H1 (cell line): ENCODE measurements around the gene SLC8A1. TPM values are rescaled to one million over a fixed set of nuclear protein-coding genes. Genes with fewer than 3 reads are reported as not detected.

Experiments used
- CTCF ChIA-PET: fragments of 300-600 bp; sonication (Branson Sonifier 250); formaldehyde crosslinking; loops from one replicate; lab custom pipeline; 2021; ENCODE audit not compliant: partially characterized antibody; lab: Charles Lee
- POLR2A ChIA-PET: fragments of 300-600 bp; sonication (Branson Sonifier 250); formaldehyde crosslinking; loops from one replicate; lab custom pipeline; 2021; ENCODE audit warnings: inconsistent platforms; ENCODE audit not compliant: partially characterized antibody; lab: Charles Lee
- DNase-seq, 2 experiments: peaks; one replicate each; pipeline versions ENCODE4 v3.0.0 to v3.0.0-alpha.2; 2010 to 2022; ENCODE audit warnings: low spot score in 2 of 2, low read depth in 1 of 2, mixed read lengths in 1 of 2
- FAIRE-seq: peaks from 2 replicates; lab custom pipeline; 2011; peaks lifted over from hg19 to GRCh38; lab: Jason Lieb, UNC
- H2AFZ ChIP-seq: 2 replicates; pipeline ENCODE4 v1.8.1; 2012; ENCODE audit warnings: low read length, inconsistent platforms
- H2AK5ac ChIP-seq: 2 replicates; pipeline ENCODE4 v1.6.1; 2013; ENCODE audit warnings: low read depth, low read length
- H2BK120ac ChIP-seq: replicated peaks from 2 replicates; pipeline ENCODE3; 2013; ENCODE audit warnings: low read depth, low read length, inconsistent platforms
- H2BK12ac ChIP-seq: 2 replicates; pipeline ENCODE4 v1.6.1; 2013; ENCODE audit warnings: low read depth, low read length
- H2BK15ac ChIP-seq: 2 replicates; pipeline ENCODE4 v1.6.1; 2013; ENCODE audit warnings: low read length
- H2BK20ac ChIP-seq: 2 replicates; pipeline ENCODE4 v1.6.1; 2013; ENCODE audit warnings: low read length
- H2BK5ac ChIP-seq: 2 replicates; pipeline ENCODE4 v1.6.1; 2013; ENCODE audit warnings: low read depth, low read length
- H3K14ac ChIP-seq: 2 replicates; pipeline ENCODE4 v1.6.1; 2013; ENCODE audit warnings: inconsistent platforms; ENCODE audit not compliant: insufficient read length
- H3K18ac ChIP-seq: 2 replicates; pipeline ENCODE4 v1.6.1; 2013; ENCODE audit warnings: low read length; ENCODE audit errors: extremely low read depth
- H3K23ac ChIP-seq: 2 replicates; pipeline ENCODE4 v1.6.1; 2013; ENCODE audit warnings: inconsistent platforms; ENCODE audit not compliant: insufficient read length
- H3K23me2 ChIP-seq: 2 replicates; pipeline ENCODE4 v1.6.1; 2013; ENCODE audit warnings: low read depth, low read length
- H3K27ac ChIP-seq: 2 replicates; pipeline ENCODE4 v1.6.1; 2011; ENCODE audit warnings: low read depth, low read length, inconsistent platforms
- H3K27me3 ChIP-seq, 4 experiments: replicated peaks in 1 of 4; 1 replicate in 1 of 4; 2 replicates in 3 of 4; pipeline versions ENCODE4 v1.6.1 to v1.8.1; 2011 to 2013; ENCODE audit warnings: low read length in 3 of 4, mild to moderate bottlenecking in 3 of 4, inconsistent platforms in 2 of 4, mixed read lengths in 2 of 4, moderate library complexity in 1 of 4; ENCODE audit not compliant: control insufficient read depth in 3 of 4, insufficient read depth in 3 of 4; ENCODE audit errors: extremely low read depth in 1 of 4
- H3K36me3 ChIP-seq, 4 experiments: 2 replicates each; pipeline versions ENCODE4 v1.6.1 to v1.8.1; 2011 to 2013; ENCODE audit warnings: mild to moderate bottlenecking in 4 of 4, low read length in 3 of 4, moderate library complexity in 2 of 4, control low read depth in 1 of 4, inconsistent platforms in 1 of 4; ENCODE audit not compliant: insufficient read depth in 4 of 4, control insufficient read depth in 2 of 4
- H3K4ac ChIP-seq: replicated peaks from 2 replicates; pipeline ENCODE3; 2013; ENCODE audit warnings: low read length, low read depth, mixed read lengths, inconsistent platforms; ENCODE audit not compliant: insufficient read length
- H3K4me1 ChIP-seq, 4 experiments: replicated peaks in 1 of 4; 1 replicate in 1 of 4; 2 replicates in 3 of 4; pipeline versions ENCODE4 v1.6.1 to v1.8.1; 2011 to 2013; ENCODE audit warnings: low read length in 3 of 4, inconsistent platforms in 2 of 4, mixed read lengths in 1 of 4; ENCODE audit not compliant: insufficient read depth in 4 of 4, control insufficient read depth in 3 of 4
- H3K4me2 ChIP-seq, 2 experiments: 2 replicates each; pipeline versions ENCODE4 v1.6.1 to v1.8.1; 2011 to 2013; ENCODE audit warnings: low read depth in 2 of 2, low read length in 2 of 2, control low read depth in 1 of 2, inconsistent platforms in 1 of 2, mild to moderate bottlenecking in 1 of 2; ENCODE audit not compliant: insufficient read depth in 1 of 2
- H3K4me3 ChIP-seq, 4 experiments: fragments of 200-600, 300-600 bp in 1 of 4; sonication (generic), shearing (Covaris generic), sonication (Bioruptor Twin) in 1 of 4; 2 replicates each; pipeline versions ENCODE4 v1.5.1 to v1.8.1; 2011 to 2016; ENCODE audit warnings: low read length in 4 of 4, low read depth in 3 of 4, control low read depth in 2 of 4, inconsistent platforms in 2 of 4, mild to moderate bottlenecking in 2 of 4, mixed read lengths in 1 of 4, moderate library complexity in 1 of 4; ENCODE audit not compliant: insufficient read depth in 2 of 4; ENCODE audit errors: extremely low read depth in 1 of 4
- H3K56ac ChIP-seq: replicated peaks from 2 replicates; pipeline ENCODE3; 2013; ENCODE audit warnings: low read depth, mild to moderate bottlenecking, mixed read lengths, low read length, inconsistent platforms; ENCODE audit not compliant: insufficient read length
- H3K79me1 ChIP-seq: 2 replicates; pipeline ENCODE4 v1.6.1; 2013; ENCODE audit warnings: low read depth, low read length, control low read depth
- H3K79me2 ChIP-seq, 2 experiments: 2 replicates each; pipeline versions ENCODE4 v1.6.1 to v1.8.1; 2012 to 2013; ENCODE audit warnings: low read length in 2 of 2, mild to moderate bottlenecking in 2 of 2, inconsistent platforms in 1 of 2; ENCODE audit not compliant: insufficient read depth in 2 of 2, control insufficient read depth in 1 of 2
- H3K9ac ChIP-seq, 4 experiments: replicated peaks in 1 of 4; 1 replicate in 1 of 4; 2 replicates in 3 of 4; pipeline versions ENCODE4 v1.6.1 to v1.8.1; 2011 to 2013; ENCODE audit warnings: low read depth in 3 of 4, low read length in 3 of 4, control low read depth in 2 of 4, mild to moderate bottlenecking in 2 of 4, moderate library complexity in 2 of 4, inconsistent platforms in 1 of 4; ENCODE audit errors: extremely low read depth in 1 of 4
- H3K9me3 ChIP-seq, 2 experiments: 2 replicates each; pipeline versions ENCODE4 v1.6.1 to v1.8.1; 2012 to 2013; ENCODE audit warnings: mild to moderate bottlenecking in 2 of 2, moderate library complexity in 2 of 2, control low read depth in 1 of 2, inconsistent platforms in 1 of 2, low read depth in 1 of 2, low read length in 1 of 2, mixed read lengths in 1 of 2; ENCODE audit not compliant: insufficient read depth in 2 of 2
- H4K20me1 ChIP-seq, 2 experiments: replicated peaks in 1 of 2; 2 replicates each; pipeline versions ENCODE3 to v1.8.1; 2011 to 2013; ENCODE audit warnings: inconsistent platforms in 2 of 2, low read length in 2 of 2, mild to moderate bottlenecking in 1 of 2; ENCODE audit not compliant: insufficient read depth in 2 of 2, control insufficient read depth in 1 of 2
- H4K5ac ChIP-seq: 2 replicates; pipeline ENCODE4 v1.6.1; 2013; ENCODE audit warnings: low read length, low read depth, mixed read lengths, inconsistent platforms; ENCODE audit not compliant: insufficient read length
- H4K8ac ChIP-seq: 2 replicates; pipeline ENCODE4 v1.8.0; 2013; ENCODE audit warnings: mild to moderate bottlenecking, moderate library complexity, low read length, inconsistent platforms; ENCODE audit not compliant: insufficient read depth; ENCODE audit errors: extremely low read depth
- H4K91ac ChIP-seq: replicated peaks from 2 replicates; pipeline ENCODE3; 2013; ENCODE audit warnings: low read length, mixed read lengths, inconsistent platforms; ENCODE audit not compliant: insufficient read length
- RBBP5 ChIP-seq: IDR thresholded peaks from 2 replicates; pipeline ENCODE4 v1.7.1; 2012; ENCODE audit warnings: low read depth, mild to moderate bottlenecking, inconsistent platforms, low read length, moderate library complexity, borderline replicate concordance
- USF2 ChIP-seq: IDR thresholded peaks from 2 replicates; pipeline ENCODE4 v1.6.1; 2011; ENCODE audit warnings: low read length, improper control_type of control experiment
- WGBS, 2 experiments: shearing (Covaris generic) in 1 of 2; methylation state at CpG; one replicate each; pipeline versions ENCODE4 v1.1.6 to v1.1.7; 2013 to 2015; ENCODE audit warnings: low lambda C conversion rate in 2 of 2, mixed read lengths in 2 of 2, inconsistent platforms in 1 of 2, low coverage in 1 of 2, missing lambda C conversion rate in 1 of 2; ENCODE audit not compliant: insufficient replicate concordance in 2 of 2, insufficient coverage in 1 of 2, insufficient read length in 1 of 2; ENCODE audit errors: extremely low coverage in 1 of 2, missing lambda C conversion rate in 1 of 2; 5-methylcytosine and 5-hydroxymethylcytosine counted together
- polyA plus RNA-seq, 7 experiments: library from polyadenylated mRNA; depleted of rRNA in 3 of 7; stranded (reverse) in 5 of 7; unstranded in 2 of 7; fragments of >200 nt in 5 of 7; fragments of 200-250 nt in 2 of 7; gene quantifications; 1 replicate in 5 of 7; 2 replicates in 1 of 7; 4 replicates in 1 of 7; pipeline versions ENCODE4 v1.2.1 to v1.2.3, GENCODE V29; 2011 to 2013; ENCODE audit warnings: missing spikeins in 2 of 7, mixed read lengths in 2 of 7
- total RNA-seq: library from RNA; stranded (reverse); fragmentation: NEBNext Ultra II Directional; extraction: Animal tissue kit (Norgen Biotek cat#: 25700); gene quantifications from 2 replicates; pipeline ENCODE4 v1.2.1, GENCODE V29; 2021

The SLC8A1 gene
- total and polyA plus RNA-seq, 2 of the 8 experiments (the other 6 are each of a cell fraction or from before 2014, with no cell fraction given): 0.68 to 3.6 TPM

DNA sequence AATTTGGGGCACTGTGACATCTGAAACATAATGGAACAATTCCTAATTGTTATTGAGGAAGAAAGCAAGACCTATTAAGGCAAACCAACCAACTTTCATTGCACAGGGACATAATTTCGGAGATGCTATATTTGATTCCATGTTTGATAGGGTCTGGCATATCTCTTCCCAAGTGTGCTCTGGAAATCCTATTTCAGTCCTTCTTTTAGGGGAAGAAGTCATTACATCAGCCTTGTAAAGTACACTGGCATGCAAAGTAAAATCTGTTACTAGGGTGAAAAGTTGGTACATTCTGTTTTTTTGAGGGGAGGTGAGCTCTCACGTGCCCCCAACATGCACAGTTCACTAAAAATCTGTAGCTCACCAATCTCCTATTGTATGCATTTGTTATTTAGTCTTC, 172.4 kb downstream of the SLC8A1 start:
- POLR2A ChIA-PET: no interaction called here
- no peaks in the 10 kb centered on the region for H3K36me3 ChIP-seq
- no peak overlapping the region for H3K56ac ChIP-seq
- no peak overlapping the region for H2AFZ ChIP-seq
- H3K79me2 ChIP-seq: no peaks in the 10 kb centered on the region
- H2BK5ac ChIP-seq: no peak overlapping the region
- H3K23ac ChIP-seq: no peak overlapping the region
- H4K91ac ChIP-seq: no peak overlapping the region
- H2BK120ac ChIP-seq: no peak overlapping the region
- H3K23me2 ChIP-seq: no peaks in the 10 kb centered on the region
- no peaks in the 10 kb centered on the region for H3K79me1 ChIP-seq
- no peak overlapping the region for H3K18ac ChIP-seq
- H3K9ac ChIP-seq: no peak overlapping the region
- no peaks in the 10 kb centered on the region for H3K9me3 ChIP-seq
- H4K5ac ChIP-seq: no peak overlapping the region
- no peak overlapping the region for H3K14ac ChIP-seq
- no peak overlapping the region for H2AK5ac ChIP-seq
- H2BK15ac ChIP-seq: no peak overlapping the region
- CTCF ChIA-PET: interaction anchor here (0.8 kb wide), 1 partner anchor 394 kb away, joined by 4 read pairs; no protein-coding TSS in a partner anchor
- H3K4me3 ChIP-seq: no peak overlapping the region
- WGBS, 2 experiments: 96% methylated on average over 2 of the region's 2 CpGs; no CpG with 5 or more reads in 1 of the 2 experiments
- no peak for TF ChIP-seq RBBP5
- TF ChIP-seq USF2: no peak
- no peak overlapping the region for H2BK20ac ChIP-seq
- H3K4ac ChIP-seq: no peak overlapping the region
- no peak for DNase-seq
- no peaks in the 10 kb centered on the region for H3K27me3 ChIP-seq
- H3K27ac ChIP-seq: no peak overlapping the region
- H4K20me1 ChIP-seq: no peaks in the 10 kb centered on the region
- no peaks in the 10 kb centered on the region for H3K4me1 ChIP-seq
- FAIRE-seq: no peak
- H4K8ac ChIP-seq: no peak overlapping the region
- H2BK12ac ChIP-seq: no peak overlapping the region
- no peak overlapping the region for H3K4me2 ChIP-seq
